H1 (cell line): ENCODE results near the gene NOC4L. TPM values are rescaled to one million over a fixed set of nuclear protein-coding genes. Genes with fewer than 3 reads are reported as not detected.

Source experiments
- CTCF ChIA-PET: fragments of 300-600 bp; sonication (Branson Sonifier 250); formaldehyde crosslinking; loops from one replicate; lab custom pipeline; 2021; ENCODE audit not compliant: partially characterized antibody; lab: Charles Lee
- POLR2A ChIA-PET: fragments of 300-600 bp; sonication (Branson Sonifier 250); formaldehyde crosslinking; loops from one replicate; lab custom pipeline; 2021; ENCODE audit warnings: inconsistent platforms; ENCODE audit not compliant: partially characterized antibody; lab: Charles Lee
- DNase-seq, 2 experiments: peaks; one replicate each; pipeline versions ENCODE4 v3.0.0 to v3.0.0-alpha.2; 2010 to 2022; ENCODE audit warnings: low spot score in 2 of 2, low read depth in 1 of 2, mixed read lengths in 1 of 2
- FAIRE-seq: peaks from 2 replicates; lab custom pipeline; 2011; peaks lifted over from hg19 to GRCh38; lab: Jason Lieb, UNC
- H2AFZ ChIP-seq: 2 replicates; pipeline ENCODE4 v1.8.1; 2012; ENCODE audit warnings: low read length, inconsistent platforms
- H2AK5ac ChIP-seq: 2 replicates; pipeline ENCODE4 v1.6.1; 2013; ENCODE audit warnings: low read depth, low read length
- H2BK120ac ChIP-seq: replicated peaks from 2 replicates; pipeline ENCODE3; 2013; ENCODE audit warnings: low read depth, low read length, inconsistent platforms
- H2BK12ac ChIP-seq: 2 replicates; pipeline ENCODE4 v1.6.1; 2013; ENCODE audit warnings: low read depth, low read length
- H2BK15ac ChIP-seq: 2 replicates; pipeline ENCODE4 v1.6.1; 2013; ENCODE audit warnings: low read length
- H2BK20ac ChIP-seq: 2 replicates; pipeline ENCODE4 v1.6.1; 2013; ENCODE audit warnings: low read length
- H2BK5ac ChIP-seq: 2 replicates; pipeline ENCODE4 v1.6.1; 2013; ENCODE audit warnings: low read depth, low read length
- H3K14ac ChIP-seq: 2 replicates; pipeline ENCODE4 v1.6.1; 2013; ENCODE audit warnings: inconsistent platforms; ENCODE audit not compliant: insufficient read length
- H3K18ac ChIP-seq: 2 replicates; pipeline ENCODE4 v1.6.1; 2013; ENCODE audit warnings: low read length; ENCODE audit errors: extremely low read depth
- H3K23ac ChIP-seq: 2 replicates; pipeline ENCODE4 v1.6.1; 2013; ENCODE audit warnings: inconsistent platforms; ENCODE audit not compliant: insufficient read length
- H3K23me2 ChIP-seq: 2 replicates; pipeline ENCODE4 v1.6.1; 2013; ENCODE audit warnings: low read depth, low read length
- H3K27ac ChIP-seq: 2 replicates; pipeline ENCODE4 v1.6.1; 2011; ENCODE audit warnings: low read depth, low read length, inconsistent platforms
- H3K27me3 ChIP-seq, 4 experiments: replicated peaks in 1 of 4; 1 replicate in 1 of 4; 2 replicates in 3 of 4; pipeline versions ENCODE4 v1.6.1 to v1.8.1; 2011 to 2013; ENCODE audit warnings: low read length in 3 of 4, mild to moderate bottlenecking in 3 of 4, inconsistent platforms in 2 of 4, mixed read lengths in 2 of 4, moderate library complexity in 1 of 4; ENCODE audit not compliant: control insufficient read depth in 3 of 4, insufficient read depth in 3 of 4; ENCODE audit errors: extremely low read depth in 1 of 4
- H3K36me3 ChIP-seq, 4 experiments: 2 replicates each; pipeline versions ENCODE4 v1.6.1 to v1.8.1; 2011 to 2013; ENCODE audit warnings: mild to moderate bottlenecking in 4 of 4, low read length in 3 of 4, moderate library complexity in 2 of 4, control low read depth in 1 of 4, inconsistent platforms in 1 of 4; ENCODE audit not compliant: insufficient read depth in 4 of 4, control insufficient read depth in 2 of 4
- H3K4ac ChIP-seq: replicated peaks from 2 replicates; pipeline ENCODE3; 2013; ENCODE audit warnings: low read length, low read depth, mixed read lengths, inconsistent platforms; ENCODE audit not compliant: insufficient read length
- H3K4me1 ChIP-seq, 4 experiments: replicated peaks in 1 of 4; 1 replicate in 1 of 4; 2 replicates in 3 of 4; pipeline versions ENCODE4 v1.6.1 to v1.8.1; 2011 to 2013; ENCODE audit warnings: low read length in 3 of 4, inconsistent platforms in 2 of 4, mixed read lengths in 1 of 4; ENCODE audit not compliant: insufficient read depth in 4 of 4, control insufficient read depth in 3 of 4
- H3K4me2 ChIP-seq, 2 experiments: 2 replicates each; pipeline versions ENCODE4 v1.6.1 to v1.8.1; 2011 to 2013; ENCODE audit warnings: low read depth in 2 of 2, low read length in 2 of 2, control low read depth in 1 of 2, inconsistent platforms in 1 of 2, mild to moderate bottlenecking in 1 of 2; ENCODE audit not compliant: insufficient read depth in 1 of 2
- H3K4me3 ChIP-seq, 4 experiments: fragments of 200-600, 300-600 bp in 1 of 4; sonication (generic), shearing (Covaris generic), sonication (Bioruptor Twin) in 1 of 4; 2 replicates each; pipeline versions ENCODE4 v1.5.1 to v1.8.1; 2011 to 2016; ENCODE audit warnings: low read length in 4 of 4, low read depth in 3 of 4, control low read depth in 2 of 4, inconsistent platforms in 2 of 4, mild to moderate bottlenecking in 2 of 4, mixed read lengths in 1 of 4, moderate library complexity in 1 of 4; ENCODE audit not compliant: insufficient read depth in 2 of 4; ENCODE audit errors: extremely low read depth in 1 of 4
- H3K56ac ChIP-seq: replicated peaks from 2 replicates; pipeline ENCODE3; 2013; ENCODE audit warnings: low read depth, mild to moderate bottlenecking, mixed read lengths, low read length, inconsistent platforms; ENCODE audit not compliant: insufficient read length
- H3K79me1 ChIP-seq: 2 replicates; pipeline ENCODE4 v1.6.1; 2013; ENCODE audit warnings: low read depth, low read length, control low read depth
- H3K79me2 ChIP-seq, 2 experiments: 2 replicates each; pipeline versions ENCODE4 v1.6.1 to v1.8.1; 2012 to 2013; ENCODE audit warnings: low read length in 2 of 2, mild to moderate bottlenecking in 2 of 2, inconsistent platforms in 1 of 2; ENCODE audit not compliant: insufficient read depth in 2 of 2, control insufficient read depth in 1 of 2
- H3K9ac ChIP-seq, 4 experiments: replicated peaks in 1 of 4; 1 replicate in 1 of 4; 2 replicates in 3 of 4; pipeline versions ENCODE4 v1.6.1 to v1.8.1; 2011 to 2013; ENCODE audit warnings: low read depth in 3 of 4, low read length in 3 of 4, control low read depth in 2 of 4, mild to moderate bottlenecking in 2 of 4, moderate library complexity in 2 of 4, inconsistent platforms in 1 of 4; ENCODE audit errors: extremely low read depth in 1 of 4
- H3K9me3 ChIP-seq, 2 experiments: 2 replicates each; pipeline versions ENCODE4 v1.6.1 to v1.8.1; 2012 to 2013; ENCODE audit warnings: mild to moderate bottlenecking in 2 of 2, moderate library complexity in 2 of 2, control low read depth in 1 of 2, inconsistent platforms in 1 of 2, low read depth in 1 of 2, low read length in 1 of 2, mixed read lengths in 1 of 2; ENCODE audit not compliant: insufficient read depth in 2 of 2
- H4K20me1 ChIP-seq, 2 experiments: replicated peaks in 1 of 2; 2 replicates each; pipeline versions ENCODE3 to v1.8.1; 2011 to 2013; ENCODE audit warnings: inconsistent platforms in 2 of 2, low read length in 2 of 2, mild to moderate bottlenecking in 1 of 2; ENCODE audit not compliant: insufficient read depth in 2 of 2, control insufficient read depth in 1 of 2
- H4K5ac ChIP-seq: 2 replicates; pipeline ENCODE4 v1.6.1; 2013; ENCODE audit warnings: low read length, low read depth, mixed read lengths, inconsistent platforms; ENCODE audit not compliant: insufficient read length
- H4K8ac ChIP-seq: 2 replicates; pipeline ENCODE4 v1.8.0; 2013; ENCODE audit warnings: mild to moderate bottlenecking, moderate library complexity, low read length, inconsistent platforms; ENCODE audit not compliant: insufficient read depth; ENCODE audit errors: extremely low read depth
- H4K91ac ChIP-seq: replicated peaks from 2 replicates; pipeline ENCODE3; 2013; ENCODE audit warnings: low read length, mixed read lengths, inconsistent platforms; ENCODE audit not compliant: insufficient read length
- ASH2L ChIP-seq: fragments of 200-600, 300-600 bp; sonication (generic); IDR thresholded peaks from one replicate; pipeline ENCODE4 v1.7.1; 2017; ENCODE audit warnings: low read length
- BACH1 ChIP-seq: IDR thresholded peaks from 2 replicates; pipeline ENCODE4 v1.6.1; 2012; ENCODE audit warnings: low read length, improper control_type of control experiment
- CHD1 ChIP-seq: IDR thresholded peaks from 2 replicates; pipeline ENCODE4 v1.6.1; 2012; ENCODE audit warnings: low read depth, low read length, improper control_type of control experiment
- CHD2 ChIP-seq: IDR thresholded peaks from 2 replicates; pipeline ENCODE4 v1.6.1; 2012; ENCODE audit warnings: low read length, improper control_type of control experiment
- GTF2F1 ChIP-seq: IDR thresholded peaks from 2 replicates; pipeline ENCODE4 v1.6.1; 2012; ENCODE audit warnings: low read depth, low read length, improper control_type of control experiment, borderline replicate concordance
- MAX ChIP-seq: IDR thresholded peaks from 2 replicates; pipeline ENCODE4 v1.6.1; 2012; ENCODE audit warnings: inconsistent platforms
- PHF8 ChIP-seq: fragments of 200-600 bp; sonication (generic); conservative IDR thresholded peaks from 2 replicates; pipeline ENCODE4 v1.7.1; 2012; ENCODE audit warnings: low read depth, mild to moderate bottlenecking, inconsistent platforms, low read length, moderate library complexity
- RBBP5 ChIP-seq: IDR thresholded peaks from 2 replicates; pipeline ENCODE4 v1.7.1; 2012; ENCODE audit warnings: low read depth, mild to moderate bottlenecking, inconsistent platforms, low read length, moderate library complexity, borderline replicate concordance
- SAP30 ChIP-seq: fragments of 300-600 bp; sonication (generic); IDR thresholded peaks from 2 replicates; pipeline ENCODE4 v1.7.1; 2012; ENCODE audit warnings: low read length, moderate library complexity, mild to moderate bottlenecking, inconsistent platforms; ENCODE audit not compliant: insufficient read depth, insufficient replicate concordance
- whole genome bisulfite sequencing, 2 experiments: shearing (Covaris generic) in 1 of 2; methylation state at CpG; one replicate each; pipeline versions ENCODE4 v1.1.6 to v1.1.7; 2013 to 2015; ENCODE audit warnings: low lambda C conversion rate in 2 of 2, mixed read lengths in 2 of 2, inconsistent platforms in 1 of 2, low coverage in 1 of 2, missing lambda C conversion rate in 1 of 2; ENCODE audit not compliant: insufficient replicate concordance in 2 of 2, insufficient coverage in 1 of 2, insufficient read length in 1 of 2; ENCODE audit errors: extremely low coverage in 1 of 2, missing lambda C conversion rate in 1 of 2; 5-methylcytosine and 5-hydroxymethylcytosine counted together
- polyA plus RNA-seq, 7 experiments: library from polyadenylated mRNA; depleted of rRNA in 3 of 7; stranded (reverse) in 5 of 7; unstranded in 2 of 7; fragments of >200 nt in 5 of 7; fragments of 200-250 nt in 2 of 7; gene quantifications; 1 replicate in 5 of 7; 2 replicates in 1 of 7; 4 replicates in 1 of 7; pipeline versions ENCODE4 v1.2.1 to v1.2.3, GENCODE V29; 2011 to 2013; ENCODE audit warnings: missing spikeins in 2 of 7, mixed read lengths in 2 of 7
- total RNA-seq: library from RNA; stranded (reverse); fragmentation: NEBNext Ultra II Directional; extraction: Animal tissue kit (Norgen Biotek cat#: 25700); gene quantifications from 2 replicates; pipeline ENCODE4 v1.2.1, GENCODE V29; 2021

The NOC4L gene
- total and polyA plus RNA-seq, 2 of the 8 experiments (the other 6 are each of a cell fraction or from before 2014, with no cell fraction given) = 26.8 to 40.3 TPM

GRCh38 chr12:132151145-132151765, 7.0 kb downstream of the NOC4L start:
- 93% methylated on average over 20 of the region's 36 CpGs; no CpG with 5 or more reads in 1 of the 2 experiments for WGBS, 2 experiments
- Histone ChIP-seq H4K91ac (no peak overlapping the region), H3K9me3 (peaks cover 3 to 4% of the 10 kb centered on the region in 2 experiments; a peak in 2 of 4 replicates), H3K23me2 (peaks cover 10% of the 10 kb centered on the region), H2AFZ (no peak overlapping the region), H3K56ac (no peak overlapping the region), H2BK12ac (no peak overlapping the region), H3K79me2 (peaks cover 0 to 9% of the 10 kb centered on the region in 2 experiments; a peak in 2 of 4 replicates), H3K4me1 (peaks cover 0 to 3% (median 1%) of the 10 kb centered on the region in 4 experiments; a peak in 4 of 7 replicates), H3K4ac (no peak overlapping the region), H4K8ac (peak overlapping the region; percentile 51; the same call in 1 of the 2 replicates), H2BK20ac (no peak overlapping the region), H3K27ac (no peak overlapping the region), H2BK5ac (no peak overlapping the region), H4K5ac (no peak overlapping the region), H3K14ac (no peak overlapping the region), H2AK5ac (no peak overlapping the region), H3K18ac (no peak overlapping the region), H3K4me2 (no peak overlapping the region), H3K23ac (no peak overlapping the region), H3K27me3 (no peaks in the 10 kb centered on the region; a peak in 1 of 7 replicates), H2BK15ac (no peak overlapping the region), H2BK120ac (no peak overlapping the region), H4K20me1 (peaks cover 0 to 17% of the 10 kb centered on the region in 2 experiments), H3K4me3 (no peak overlapping the region), H3K79me1 (peaks cover 8% of the 10 kb centered on the region), H3K36me3 (peaks cover 0 to 32% (median 10%) of the 10 kb centered on the region in 4 experiments; a peak in 5 of 8 replicates), H3K9ac (no peak overlapping the region)
- no peak for DNase-seq
- FAIRE-seq = no peak
- CTCF ChIA-PET = interaction anchor here (0.6 to 1.4 kb wide), 5 partner anchors 33 to 347 kb away, joined by 3 to 9 read pairs (median 3); no protein-coding TSS in a partner anchor
- POLR2A ChIA-PET = interaction anchor here (1.0 to 1.8 kb wide), 2 partner anchors 15 to 16 kb away, joined by 3 to 4 read pairs; no protein-coding TSS in a partner anchor
- no peak for TF ChIP-seq CHD1
- TF ChIP-seq GTF2F1 = no peak
- no peak for TF ChIP-seq ASH2L
- no peak for TF ChIP-seq CHD2
- TF ChIP-seq RBBP5 = no peak
- no peak for TF ChIP-seq PHF8
- TF ChIP-seq BACH1 = no peak
- no peak for TF ChIP-seq MAX
- no peak for TF ChIP-seq SAP30
